ENCODE results near the gene FYB1.
"Not testable (repeated sequence)": the region's sequence is repeated elsewhere in the genome, so short reads cannot be mapped to it uniquely, and the experiment has no call there.

FYB1 gene

DNA sequence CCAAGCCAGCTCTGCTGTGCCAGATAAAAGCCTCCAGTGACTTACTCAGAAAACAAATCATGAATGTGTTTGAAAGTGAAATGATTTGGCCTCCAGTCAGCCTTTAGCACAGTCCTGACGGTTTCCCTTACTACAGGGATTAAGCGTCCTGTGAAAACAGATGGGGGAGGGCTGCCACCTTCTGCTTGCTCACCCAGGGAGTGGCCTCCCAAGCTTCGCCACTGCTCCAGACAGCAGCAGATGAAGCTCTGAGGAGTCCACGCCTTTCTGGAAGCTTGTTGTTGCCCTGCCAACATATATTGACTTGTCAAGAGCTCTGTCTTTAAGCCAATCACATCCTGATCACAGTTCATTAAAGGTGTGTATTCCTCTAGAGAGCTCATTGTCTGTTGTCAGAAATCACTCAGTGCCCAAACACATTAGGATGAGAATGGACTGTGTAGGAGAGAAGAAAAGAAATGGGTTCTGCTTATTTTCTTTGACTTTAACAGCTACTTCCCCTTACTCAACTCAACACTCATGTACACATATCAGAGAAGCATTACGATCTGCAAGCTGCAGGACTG, 4.9 kb upstream of the FYB1 start:
- TF ChIP-seq POLR2AphosphoS5 (IDR thresholded peaks at IDR 0.05; ENCODE audit: borderline replicate concordance, low read depth, low read length), result no peak
- no peak for TF ChIP-seq FOXP2 (optimal IDR thresholded peaks at IDR 0.05; ENCODE audit: control extremely low read depth, extremely low read length, insufficient read depth)
- TF ChIP-seq EZH2 (IDR thresholded peaks at IDR 0.05), result no peak
- H3K9ac ChIP-seq (ENCODE audit: insufficient read length), result no peak overlapping the region
- no peak for DNase-seq (ENCODE audit: low read depth, low spot score)
- H3K27ac ChIP-seq, result no peak overlapping the region
- H3K4me3 ChIP-seq, result no peak overlapping the region
- H3K9me3 ChIP-seq (ENCODE audit: low read depth, low read length), result no peaks in the 10 kb centered on the region
- H3K36me3 ChIP-seq (ENCODE audit: insufficient read depth, low read length), result no peaks in the 10 kb centered on the region

DNA sequence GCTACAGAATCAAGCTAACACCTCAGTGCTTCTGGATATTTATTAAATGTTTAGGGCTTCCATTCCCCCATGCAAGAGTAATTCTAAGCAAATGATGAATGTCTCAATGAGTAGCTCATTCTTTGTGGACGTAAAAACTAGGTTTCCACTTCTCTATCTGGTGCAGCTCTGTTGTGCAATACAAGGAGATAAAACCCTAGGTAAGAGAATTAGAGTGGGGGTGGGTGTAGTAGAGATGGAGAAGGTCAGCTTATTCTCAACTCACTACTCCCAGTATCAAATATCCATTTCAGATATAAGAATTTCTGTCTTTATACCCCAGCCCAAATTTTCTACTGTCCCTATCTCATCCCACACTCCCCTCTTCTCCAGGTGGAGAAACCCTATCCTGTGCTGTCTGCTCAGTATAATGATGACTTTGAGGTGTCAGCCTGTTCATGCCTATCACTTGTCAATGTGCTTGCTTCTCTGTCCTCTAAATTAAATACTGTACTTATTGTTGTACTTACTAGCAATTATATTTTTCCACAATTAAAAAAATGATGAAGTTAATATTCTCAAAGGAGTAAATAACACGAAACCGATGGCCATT, 4.3 kb upstream of the FYB1 start:
- DNase-seq (ENCODE audit: low read depth, low spot score), result no peak
- no peaks in the 10 kb centered on the region for H3K36me3 ChIP-seq (ENCODE audit: insufficient read depth, low read length)
- no peak overlapping the region for H3K4me3 ChIP-seq
- H3K9me3 ChIP-seq (ENCODE audit: low read depth, low read length), result no peaks in the 10 kb centered on the region
- TF ChIP-seq FOXP2 (optimal IDR thresholded peaks at IDR 0.05; ENCODE audit: control extremely low read depth, extremely low read length, insufficient read depth), result no peak
- no peak overlapping the region for H3K27ac ChIP-seq
- no peak overlapping the region for H3K9ac ChIP-seq (ENCODE audit: insufficient read length)

DNA sequence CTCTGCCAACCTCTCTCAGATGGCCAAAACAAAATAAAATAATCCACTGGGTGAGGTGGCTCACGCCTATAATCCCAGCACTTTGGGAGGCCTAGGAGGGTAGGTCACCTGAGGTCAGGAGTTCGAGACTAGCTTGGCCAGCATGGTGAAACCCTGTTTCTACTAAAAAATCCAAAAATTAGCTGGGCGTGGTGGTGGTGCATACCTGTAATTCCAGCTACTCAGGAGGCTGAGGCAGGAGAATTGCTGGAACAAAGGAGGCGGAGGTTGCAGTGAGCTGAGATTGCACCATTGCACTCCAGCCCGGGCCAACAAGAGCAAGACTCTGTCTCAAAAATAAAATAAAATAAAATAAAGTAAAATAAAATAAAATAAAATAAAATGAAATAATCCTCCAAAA, 2.3 kb upstream of the FYB1 start:
- not testable (repeated sequence) for H3K4me3 ChIP-seq; H3K36me3 ChIP-seq (ENCODE audit: insufficient read depth, low read length); H3K9ac ChIP-seq (ENCODE audit: insufficient read length); DNase-seq (ENCODE audit: low read depth, low spot score); H3K9me3 ChIP-seq (ENCODE audit: low read depth, low read length); H3K27ac ChIP-seq

DNA sequence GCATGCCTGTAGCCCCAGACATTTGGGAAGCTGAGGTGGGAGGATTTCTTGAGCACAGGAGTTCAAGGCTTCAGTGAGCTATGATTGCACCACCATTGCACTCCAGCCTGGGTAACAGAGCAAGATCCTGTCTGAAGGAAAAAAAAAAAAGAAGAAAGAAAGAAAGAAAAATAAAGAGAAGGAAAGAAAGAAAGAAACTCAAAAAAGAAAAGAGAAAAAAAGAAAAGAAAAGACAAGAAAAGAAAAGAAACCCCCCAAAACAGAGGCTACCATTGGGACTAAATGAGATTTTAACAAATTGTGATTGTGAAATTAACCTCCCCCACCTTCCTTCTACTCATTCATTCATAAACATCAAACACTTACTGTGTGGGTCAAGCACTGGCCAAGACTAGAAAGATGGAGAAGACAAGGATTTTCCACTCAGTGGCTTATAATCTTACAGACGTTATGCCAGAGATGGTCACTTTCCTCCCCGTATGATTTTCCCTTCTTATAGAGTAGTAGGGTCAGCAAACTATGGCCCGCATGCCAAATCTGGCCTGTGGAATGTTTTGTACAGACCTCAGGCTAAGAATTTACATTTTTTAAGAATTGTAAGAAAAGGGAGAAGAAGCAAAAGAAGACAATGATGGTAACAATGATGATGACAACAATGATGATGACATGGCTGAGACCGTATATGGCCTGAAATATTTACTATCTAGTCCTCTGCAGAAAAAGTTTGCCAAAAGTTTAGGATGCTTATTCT, 1.1 kb upstream of the FYB1 start:
- H3K9ac ChIP-seq (ENCODE audit: insufficient read length), result no peak overlapping the region
- no peak overlapping the region for H3K4me3 ChIP-seq
- no peaks in the 10 kb centered on the region for H3K36me3 ChIP-seq (ENCODE audit: insufficient read depth, low read length)
- TF ChIP-seq EZH2 (IDR thresholded peaks at IDR 0.05) (no peak), POLR2AphosphoS5 (IDR thresholded peaks at IDR 0.05; ENCODE audit: borderline replicate concordance, low read depth, low read length) (no peak), FOXP2 (optimal IDR thresholded peaks at IDR 0.05; ENCODE audit: control extremely low read depth, extremely low read length, insufficient read depth) (no peak)
- H3K9me3 ChIP-seq (ENCODE audit: low read depth, low read length), result no peaks in the 10 kb centered on the region
- no peak overlapping the region for H3K27ac ChIP-seq
- DNase-seq (ENCODE audit: low read depth, low spot score), result no peak

DNA sequence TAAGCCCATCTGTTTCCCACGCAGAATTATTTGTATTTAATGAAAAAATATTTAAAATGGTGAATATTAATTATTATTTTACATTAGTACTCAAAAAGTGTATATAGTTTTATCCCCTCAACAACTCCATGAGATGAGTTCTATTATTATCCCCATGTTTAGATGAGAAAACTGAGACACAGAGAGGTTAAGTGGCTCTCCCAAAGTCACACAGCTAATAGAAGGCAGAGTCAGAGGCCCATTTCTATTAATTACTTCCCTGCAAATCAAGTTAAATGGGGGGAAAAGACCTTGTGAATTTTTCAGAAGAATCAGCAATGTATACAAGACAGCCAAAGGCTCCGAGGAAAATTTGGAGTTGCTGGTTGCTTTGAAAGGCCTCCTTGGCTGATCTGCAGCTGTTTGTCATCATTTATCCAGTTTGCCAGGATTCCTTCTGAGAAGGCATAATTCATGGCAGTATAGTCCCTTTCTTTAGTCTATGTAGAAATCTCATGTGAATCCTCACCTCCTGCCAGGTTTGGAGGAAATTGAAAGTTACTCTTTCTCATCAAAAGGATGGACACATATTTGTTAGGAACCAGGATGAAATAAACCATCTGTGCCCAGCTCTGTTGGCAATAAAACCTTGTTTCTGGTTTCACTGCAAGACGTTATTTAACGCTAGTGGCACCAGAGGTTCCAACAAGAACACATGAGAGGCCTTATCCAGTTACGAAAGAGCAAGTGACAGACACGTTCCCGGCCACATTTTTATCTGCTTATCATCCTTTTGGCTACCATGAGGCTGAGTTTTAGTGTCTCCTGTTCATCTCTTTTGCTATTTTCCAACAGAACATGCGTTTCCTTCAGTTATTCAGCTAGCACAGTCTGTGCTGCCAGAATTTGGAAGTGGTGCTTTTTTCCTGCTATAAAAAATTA, 621 bp downstream of the FYB1 start:
- Histone ChIP-seq H3K9me3 (ENCODE audit: low read depth, low read length) (no peaks in the 10 kb centered on the region), H3K9ac (ENCODE audit: insufficient read length) (no peak overlapping the region), H3K27ac (no peak overlapping the region), H3K4me3 (no peak overlapping the region), H3K36me3 (ENCODE audit: insufficient read depth, low read length) (no peaks in the 10 kb centered on the region)
- no peak for TF ChIP-seq FOXP2 (optimal IDR thresholded peaks at IDR 0.05; ENCODE audit: control extremely low read depth, extremely low read length, insufficient read depth)
- TF ChIP-seq POLR2AphosphoS5 (IDR thresholded peaks at IDR 0.05; ENCODE audit: borderline replicate concordance, low read depth, low read length), result no peak
- TF ChIP-seq EZH2 (IDR thresholded peaks at IDR 0.05), result no peak
- no peak for DNase-seq (ENCODE audit: low read depth, low spot score)

DNA sequence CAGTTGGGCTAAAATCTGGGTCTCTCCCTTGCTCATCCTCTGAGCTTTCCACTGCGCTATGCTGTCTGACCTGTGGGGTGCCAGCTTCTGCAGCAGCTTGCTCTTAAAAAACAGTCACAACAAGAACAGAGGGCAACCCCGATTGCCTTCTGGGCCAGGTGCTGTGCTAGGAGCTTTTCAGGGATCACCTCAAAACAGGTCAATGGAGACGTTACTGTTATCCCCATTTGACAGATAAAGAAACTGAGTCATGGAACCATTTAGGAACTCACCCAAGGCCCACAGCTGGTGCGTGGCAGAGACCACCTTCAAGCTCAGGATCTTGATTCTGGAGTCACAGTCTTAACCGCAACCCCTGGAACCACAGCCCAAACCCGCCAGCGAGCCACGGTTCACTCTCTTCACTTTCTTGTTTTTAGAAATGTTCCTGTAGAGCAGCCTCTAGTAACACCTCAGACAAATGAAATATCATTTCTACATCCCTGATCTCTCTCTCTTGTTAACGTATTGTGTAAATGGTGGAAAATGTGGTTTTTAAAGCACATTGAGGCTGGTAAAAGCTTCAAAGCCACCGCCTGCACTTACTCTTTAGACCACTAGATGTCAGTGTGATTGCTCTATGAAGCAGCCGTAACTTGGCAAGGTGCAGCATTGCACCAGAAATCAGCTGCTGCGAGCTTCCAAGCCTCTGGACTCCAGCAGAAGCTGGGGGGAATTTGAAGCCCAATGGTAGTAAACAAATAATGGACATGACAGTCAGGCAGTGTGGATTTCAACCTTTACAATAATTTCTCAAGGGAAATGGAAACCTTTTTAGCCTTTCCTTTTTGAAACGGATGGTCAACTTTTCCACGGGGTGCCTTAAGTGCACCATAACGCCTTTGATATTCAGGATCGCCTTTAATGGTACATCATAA, 1.7 kb downstream of the FYB1 start:
- Histone ChIP-seq H3K36me3 (ENCODE audit: insufficient read depth, low read length) (no peaks in the 10 kb centered on the region), H3K9ac (ENCODE audit: insufficient read length) (no peak overlapping the region), H3K27ac (no peak overlapping the region), H3K9me3 (ENCODE audit: low read depth, low read length) (no peaks in the 10 kb centered on the region), H3K4me3 (no peak overlapping the region)
- TF ChIP-seq EZH2 (IDR thresholded peaks at IDR 0.05), result no peak
- no peak for TF ChIP-seq POLR2AphosphoS5 (IDR thresholded peaks at IDR 0.05; ENCODE audit: borderline replicate concordance, low read depth, low read length)
- no peak for TF ChIP-seq FOXP2 (optimal IDR thresholded peaks at IDR 0.05; ENCODE audit: control extremely low read depth, extremely low read length, insufficient read depth)
- DNase-seq (ENCODE audit: low read depth, low spot score), result peak; percentile 47

DNA sequence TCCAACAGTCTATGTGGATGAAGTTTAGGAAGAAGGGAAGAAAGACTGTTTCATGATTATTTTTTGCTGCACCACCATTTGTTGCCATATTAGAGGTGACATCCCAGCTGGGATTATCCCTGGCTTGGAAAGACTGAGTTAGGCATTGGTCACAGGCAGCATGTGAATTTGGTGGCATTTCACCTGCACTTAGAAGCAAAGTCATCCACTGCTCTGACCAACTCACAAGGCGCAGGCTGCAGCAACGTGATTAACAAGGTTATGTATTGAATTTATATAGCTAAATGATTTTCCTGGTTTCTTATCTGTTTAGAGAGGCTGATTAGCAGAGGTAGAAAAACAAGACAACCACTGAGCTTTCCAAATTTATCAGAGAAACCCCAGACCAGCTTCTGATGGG, 2.7 kb downstream of the FYB1 start:
- Histone ChIP-seq H3K9ac (ENCODE audit: insufficient read length) (no peak overlapping the region), H3K4me3 (no peak overlapping the region), H3K36me3 (ENCODE audit: insufficient read depth, low read length) (no peaks in the 10 kb centered on the region), H3K27ac (no peak overlapping the region), H3K9me3 (ENCODE audit: low read depth, low read length) (no peaks in the 10 kb centered on the region)
- no peak for DNase-seq (ENCODE audit: low read depth, low spot score)
- TF ChIP-seq FOXP2 (optimal IDR thresholded peaks at IDR 0.05; ENCODE audit: control extremely low read depth, extremely low read length, insufficient read depth), result no peak
- no peak for TF ChIP-seq EZH2 (IDR thresholded peaks at IDR 0.05)

DNA sequence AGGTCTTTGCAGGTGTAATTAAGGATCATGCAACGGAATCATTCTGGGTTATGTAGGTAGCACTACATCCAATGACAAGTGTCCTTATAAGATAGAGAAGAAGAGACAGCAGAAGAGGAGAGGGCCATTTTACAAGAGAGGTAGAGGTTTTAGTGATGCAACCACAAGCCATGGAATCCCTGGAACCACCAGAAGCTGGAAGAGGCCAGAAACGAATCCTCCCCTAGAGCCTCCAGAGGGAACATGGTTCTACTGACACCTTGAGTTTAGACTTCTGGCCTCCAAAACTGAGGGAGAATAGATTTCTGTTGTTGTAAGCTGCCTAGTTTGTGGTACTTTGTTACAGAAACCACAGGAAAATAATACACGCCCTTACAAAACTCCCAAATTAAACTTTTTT, 3.5 kb downstream of the FYB1 start:
- H3K9me3 ChIP-seq (ENCODE audit: low read depth, low read length), result no peaks in the 10 kb centered on the region
- no peak overlapping the region for H3K9ac ChIP-seq (ENCODE audit: insufficient read length)
- no peak for TF ChIP-seq POLR2AphosphoS5 (IDR thresholded peaks at IDR 0.05; ENCODE audit: borderline replicate concordance, low read depth, low read length)
- no peak for TF ChIP-seq EZH2 (IDR thresholded peaks at IDR 0.05)
- no peak for TF ChIP-seq FOXP2 (optimal IDR thresholded peaks at IDR 0.05; ENCODE audit: control extremely low read depth, extremely low read length, insufficient read depth)
- H3K36me3 ChIP-seq (ENCODE audit: insufficient read depth, low read length), result no peaks in the 10 kb centered on the region
- H3K27ac ChIP-seq, result no peak overlapping the region
- H3K4me3 ChIP-seq, result no peak overlapping the region
- DNase-seq (ENCODE audit: low read depth, low spot score), result no peak
